GM23248 (cell line): ENCODE data around the gene ZNF592.

Experiments used
- EZH2 ChIP-seq: fragments of 200-600 bp; sonication (generic); IDR thresholded peaks from 2 replicates; pipeline ENCODE4 v1.6.1; 2018; ENCODE audit warnings: antibody characterized with exemption, mild to moderate bottlenecking; ENCODE audit not compliant: insufficient read depth, poor library complexity, severe bottlenecking
- EZH2phosphoT487 ChIP-seq: fragments of 200-600 bp; sonication (generic); IDR thresholded peaks from 2 replicates; pipeline ENCODE4 v1.6.1; 2018; ENCODE audit warnings: antibody characterized with exemption, moderate library complexity, mild to moderate bottlenecking, low read depth; ENCODE audit not compliant: insufficient read depth

DNA sequence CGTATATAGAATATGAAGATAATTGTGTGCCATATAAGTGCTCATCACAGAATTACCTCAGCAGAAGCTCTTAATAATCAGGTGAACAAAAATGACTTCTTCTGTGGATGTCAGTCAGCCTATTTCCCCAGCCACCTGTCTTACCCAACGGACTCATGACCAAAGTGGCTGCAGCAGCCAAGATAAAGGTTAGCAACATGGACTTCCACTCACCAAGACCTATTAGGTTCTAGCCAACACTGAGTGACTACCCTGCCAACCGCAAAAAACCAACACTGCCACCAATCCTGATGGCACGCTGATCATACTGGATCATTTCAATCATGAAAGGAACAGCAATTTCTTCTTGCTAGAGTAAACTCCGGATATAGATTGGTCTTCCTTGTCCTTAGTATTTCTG is 44.6 kb upstream of the ZNF592 start:
- TF ChIP-seq EZH2 (no peak), EZH2phosphoT487 (no peak)
